Mesendoderm (in vitro differentiated cells): ENCODE data around the gene GABBR2.

Source experiments
- DNase-seq: peaks from one replicate; pipeline ENCODE4 v3.0.0; 2013
- H2AK5ac ChIP-seq: 2 replicates; pipeline ENCODE4 v1.6.1; 2013; ENCODE audit warnings: low read length, inconsistent platforms
- H2BK120ac ChIP-seq: 2 replicates; pipeline ENCODE4 v1.6.1; 2013; ENCODE audit warnings: low read depth, mild to moderate bottlenecking, low read length, moderate library complexity, mixed read lengths
- H2BK15ac ChIP-seq: replicated peaks from 2 replicates; pipeline ENCODE4 v1.6.1; 2013; ENCODE audit warnings: low read depth, mild to moderate bottlenecking, moderate library complexity
- H2BK5ac ChIP-seq: 2 replicates; pipeline ENCODE4 v1.6.1; 2013; ENCODE audit warnings: low read length, inconsistent platforms
- H3K18ac ChIP-seq: 2 replicates; pipeline ENCODE4 v1.6.1; 2013; ENCODE audit warnings: mild to moderate bottlenecking, low read length, mixed read lengths
- H3K23ac ChIP-seq: one replicate; pipeline ENCODE4 v1.6.1; 2013; ENCODE audit warnings: low read length
- H3K27ac ChIP-seq: 2 replicates; pipeline ENCODE4 v1.5.1; 2013; ENCODE audit warnings: low read depth, mild to moderate bottlenecking, inconsistent platforms, low read length, moderate library complexity
- H3K27me3 ChIP-seq: 2 replicates; pipeline ENCODE4 v1.6.1; 2013; ENCODE audit warnings: low read length, control low read depth, mild to moderate bottlenecking, inconsistent platforms; ENCODE audit not compliant: insufficient read depth, poor library complexity
- H3K36me3 ChIP-seq: 2 replicates; pipeline ENCODE4 v1.6.1; 2013; ENCODE audit warnings: low read length, inconsistent platforms; ENCODE audit not compliant: control insufficient read depth, insufficient read depth
- H3K4ac ChIP-seq: one replicate; pipeline ENCODE4 v1.6.1; 2013; ENCODE audit warnings: low read depth, mild to moderate bottlenecking, low read length, moderate library complexity
- H3K4me1 ChIP-seq: 2 replicates; pipeline ENCODE4 v1.6.1; 2013; ENCODE audit warnings: low read depth, low read length, inconsistent platforms; ENCODE audit not compliant: control insufficient read depth
- H3K4me2 ChIP-seq: 2 replicates; pipeline ENCODE4 v1.6.1; 2013; ENCODE audit warnings: low read length
- H3K4me3 ChIP-seq: 2 replicates; pipeline ENCODE4 v1.5.1; 2013; ENCODE audit warnings: mild to moderate bottlenecking, low read length
- H3K56ac ChIP-seq: one replicate; pipeline ENCODE4 v1.6.1; 2013; ENCODE audit warnings: low read length
- H3K79me1 ChIP-seq: 2 replicates; pipeline ENCODE4 v1.6.1; 2013; ENCODE audit warnings: low read length, inconsistent platforms
- H3K79me2 ChIP-seq: 2 replicates; pipeline ENCODE4 v1.6.1; 2013; ENCODE audit warnings: mild to moderate bottlenecking, low read length; ENCODE audit not compliant: control insufficient read depth, insufficient read depth
- H3K9ac ChIP-seq: 2 replicates; pipeline ENCODE4 v1.6.1; 2013; ENCODE audit warnings: low read length, inconsistent platforms
- H4K5ac ChIP-seq: one replicate; pipeline ENCODE4 v1.6.1; 2013; ENCODE audit warnings: low read length
- H4K8ac ChIP-seq: one replicate; pipeline ENCODE4 v1.6.1; 2013; ENCODE audit warnings: low read depth, mild to moderate bottlenecking, control low read depth, low read length, moderate library complexity
- WGBS: extraction: QIAGEN DNeasy Blood & Tissue Kit; methylation state at CpG from one replicate; pipeline ENCODE4 v1.1.7; 2013; ENCODE audit warnings: low lambda C conversion rate, missing lambda C conversion rate; ENCODE audit not compliant: insufficient coverage; ENCODE audit errors: extremely low coverage; 5-methylcytosine and 5-hydroxymethylcytosine counted together

GABBR2 gene

DNA sequence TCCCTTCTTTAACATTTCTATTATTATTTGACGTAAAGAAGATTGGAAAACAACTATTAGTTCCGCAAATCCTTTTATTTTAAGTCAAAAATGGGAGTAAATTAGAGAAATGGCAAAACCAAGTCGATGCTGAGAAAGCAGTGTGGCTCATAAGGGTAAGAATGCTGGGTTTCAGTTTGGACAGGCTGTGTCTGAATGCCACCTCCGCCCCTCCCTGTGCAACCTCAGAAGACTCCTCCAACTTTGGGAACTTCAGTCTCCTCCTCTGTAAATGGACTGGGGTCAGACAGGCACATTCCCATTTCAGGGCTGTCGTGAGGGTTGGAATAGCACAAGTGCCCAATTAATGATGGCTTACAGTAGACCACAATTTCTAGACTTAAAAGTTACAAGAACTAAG, 154.0 kb downstream of the GABBR2 start:
- Histone ChIP-seq H3K79me1 (no peaks in the 10 kb centered on the region), H3K4me1 (no peaks in the 10 kb centered on the region)

DNA sequence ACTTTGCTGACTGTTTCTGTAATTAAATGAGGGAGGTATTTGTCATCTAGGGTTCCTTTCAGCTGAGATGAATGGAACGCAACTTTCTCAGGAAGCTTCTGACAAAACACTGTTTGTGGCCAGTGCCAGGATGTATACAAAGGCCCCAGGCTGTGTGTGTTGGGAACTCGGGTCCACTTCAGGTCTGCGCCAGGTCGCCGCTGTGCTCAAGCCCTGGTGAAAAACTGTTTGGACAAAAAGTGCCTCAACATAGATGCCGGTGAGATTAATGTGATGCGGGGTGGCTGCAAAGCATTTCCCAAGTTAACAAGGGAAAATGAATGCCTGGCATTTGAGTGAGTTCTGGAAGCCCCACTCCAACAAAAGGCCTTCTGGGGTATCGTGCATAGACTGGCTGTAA, 156.4 kb downstream of the GABBR2 start:
- Histone ChIP-seq H3K56ac (no peak overlapping the region), H3K27ac (no peak overlapping the region), H2AK5ac (no peak overlapping the region), H3K79me2 (no peaks in the 10 kb centered on the region), H3K4ac (no peak overlapping the region), H2BK15ac (no peak overlapping the region), H3K9ac (no peak overlapping the region), H3K36me3 (no peaks in the 10 kb centered on the region), H3K23ac (no peak overlapping the region), H3K4me1 (no peaks in the 10 kb centered on the region), H3K79me1 (no peaks in the 10 kb centered on the region), H3K18ac (no peak overlapping the region), H2BK5ac (no peak overlapping the region), H3K4me2 (no peak overlapping the region), H4K5ac (no peak overlapping the region), H3K4me3 (no peak overlapping the region), H3K27me3 (no peaks in the 10 kb centered on the region), H2BK120ac (no peak overlapping the region), H4K8ac (no peak overlapping the region)
- DNase-seq, result no peak
- WGBS, result no CpG with 5 or more reads among the region's 8 CpGs

More for the DNA sequence above, 154.0 kb downstream of the GABBR2 start:
- Histone ChIP-seq H3K9ac (no peak overlapping the region), H3K79me2 (no peaks in the 10 kb centered on the region), H3K18ac (no peak overlapping the region), H4K8ac (no peak overlapping the region), H2AK5ac (no peak overlapping the region), H3K4ac (no peak overlapping the region), H3K27me3 (no peaks in the 10 kb centered on the region), H2BK5ac (no peak overlapping the region), H3K36me3 (no peaks in the 10 kb centered on the region), H3K23ac (no peak overlapping the region), H3K4me3 (no peak overlapping the region), H2BK120ac (no peak overlapping the region), H3K27ac (no peak overlapping the region), H4K5ac (no peak overlapping the region), H3K4me2 (no peak overlapping the region), H3K56ac (no peak overlapping the region), H2BK15ac (no peak overlapping the region)
- DNase-seq, result no peak
- WGBS, result 100% methylated on average over 2 of the region's 5 CpGs

GRCh38 chr9:98551511-98552286, 157.0 kb downstream of the GABBR2 start:
- Histone ChIP-seq H3K4me1 (no peaks in the 10 kb centered on the region), H3K4me2 (no peak overlapping the region), H2BK120ac (no peak overlapping the region), H3K4ac (no peak overlapping the region), H4K8ac (no peak overlapping the region), H2AK5ac (no peak overlapping the region), H3K23ac (no peak overlapping the region), H3K9ac (no peak overlapping the region), H3K4me3 (no peak overlapping the region), H3K27ac (no peak overlapping the region), H2BK5ac (no peak overlapping the region), H3K27me3 (no peaks in the 10 kb centered on the region), H4K5ac (no peak overlapping the region), H3K56ac (no peak overlapping the region), H3K36me3 (no peaks in the 10 kb centered on the region), H2BK15ac (no peak overlapping the region), H3K18ac (no peak overlapping the region), H3K79me1 (no peaks in the 10 kb centered on the region), H3K79me2 (no peaks in the 10 kb centered on the region)
- DNase-seq, result peak; percentile 67
- WGBS, result no CpG with 5 or more reads among the region's 11 CpGs

- Histone ChIP-seq H3K4me2 (no peak overlapping the region), H3K23ac (no peak overlapping the region), H3K27me3 (no peaks in the 10 kb centered on the region), H3K79me2 (no peaks in the 10 kb centered on the region), H4K8ac (no peak overlapping the region), H3K9ac (no peak overlapping the region), H3K27ac (no peak overlapping the region), H2BK120ac (no peak overlapping the region), H3K56ac (no peak overlapping the region), H3K4ac (no peak overlapping the region), H3K18ac (no peak overlapping the region), H3K79me1 (no peaks in the 10 kb centered on the region), H4K5ac (no peak overlapping the region), H2AK5ac (no peak overlapping the region), H3K36me3 (no peaks in the 10 kb centered on the region), H3K4me1 (no peaks in the 10 kb centered on the region), H2BK15ac (no peak overlapping the region), H2BK5ac (no peak overlapping the region), H3K4me3 (no peak overlapping the region)
- no peak for DNase-seq
- no CpG with 5 or more reads among the region's 7 CpGs for WGBS
Measured at GRCh38 chr9:98550206-98550820, 158.4 kb downstream of the GABBR2 start.

- H2AK5ac ChIP-seq, result no peak overlapping the region
- H3K23ac ChIP-seq, result no peak overlapping the region
- H3K36me3 ChIP-seq, result no peaks in the 10 kb centered on the region
- no peak overlapping the region for H3K4me3 ChIP-seq
- H3K18ac ChIP-seq, result no peak overlapping the region
- H3K27ac ChIP-seq, result no peak overlapping the region
- no peak for DNase-seq
- H3K79me1 ChIP-seq, result no peaks in the 10 kb centered on the region
- H4K5ac ChIP-seq, result no peak overlapping the region
- no peaks in the 10 kb centered on the region for H3K27me3 ChIP-seq
- no peaks in the 10 kb centered on the region for H3K4me1 ChIP-seq
- H4K8ac ChIP-seq, result no peak overlapping the region
- no peak overlapping the region for H3K9ac ChIP-seq
- H2BK5ac ChIP-seq, result no peak overlapping the region
- H3K4me2 ChIP-seq, result no peak overlapping the region
- no peak overlapping the region for H3K4ac ChIP-seq
- no CpG with 5 or more reads among the region's 3 CpGs for WGBS
- no peaks in the 10 kb centered on the region for H3K79me2 ChIP-seq
- no peak overlapping the region for H3K56ac ChIP-seq
- no peak overlapping the region for H2BK15ac ChIP-seq
- no peak overlapping the region for H2BK120ac ChIP-seq
Measured at GRCh38 chr9:98549401-98549800, 159.3 kb downstream of the GABBR2 start.
